ENCODE results near the gene STPG1.

STPG1 gene

GRCh38 chr1:24348196-24348595, 65.4 kb downstream of the STPG1 start:
- Histone ChIP-seq H3F3A (ENCODE audit: insufficient read depth) (no peaks in the 10 kb centered on the region), H3K79me2 (ENCODE audit: insufficient read depth, low read length) (no peaks in the 10 kb centered on the region), H3K27me3 (ENCODE audit: low read length) (no peaks in the 10 kb centered on the region), H3K36me3 (ENCODE audit: low read length) (no peaks in the 10 kb centered on the region), H3K9me2 (replicated peaks; ENCODE audit: insufficient read depth, low read length) (no peaks in the 10 kb centered on the region), H3K9ac (ENCODE audit: low read length) (no peak overlapping the region), H3K4me3 (ENCODE audit: insufficient read depth, low read length, poor library complexity, severe bottlenecking) (no peak overlapping the region), H3K9me3 (ENCODE audit: insufficient read depth, low read length) (no peaks in the 10 kb centered on the region), H3K4me2 (ENCODE audit: low read depth, low read length, poor library complexity, severe bottlenecking) (no peak overlapping the region), H2AFZ (ENCODE audit: low read depth, low read length, severe bottlenecking) (no peak overlapping the region), H3K27ac (ENCODE audit: low read depth, low read length) (no peak overlapping the region), H4K20me1 (ENCODE audit: low read depth, low read length) (no peaks in the 10 kb centered on the region)
- TF ChIP-seq EZH2phosphoT487 (conservative IDR thresholded peaks at IDR 0.05; ENCODE audit: low read length) = no peak
- no peak for TF ChIP-seq CTCF (IDR thresholded peaks at IDR 0.05; ENCODE audit: insufficient read depth, low read length, poor library complexity, severe bottlenecking)

GRCh38 chr1:24347159-24347934, 66.2 kb downstream of the STPG1 start:
- H3K36me3 ChIP-seq (ENCODE audit: low read length) = no peaks in the 10 kb centered on the region
- H2AFZ ChIP-seq (ENCODE audit: low read depth, low read length, severe bottlenecking) = no peak overlapping the region
- H3K27ac ChIP-seq (ENCODE audit: low read depth, low read length) = no peak overlapping the region
- H3K4me3 ChIP-seq (ENCODE audit: insufficient read depth, low read length, poor library complexity, severe bottlenecking) = no peak overlapping the region
- no peaks in the 10 kb centered on the region for H4K20me1 ChIP-seq (ENCODE audit: low read depth, low read length)
- H3K27me3 ChIP-seq (ENCODE audit: low read length) = no peaks in the 10 kb centered on the region
- no peaks in the 10 kb centered on the region for H3K9me3 ChIP-seq (ENCODE audit: insufficient read depth, low read length)
- no peaks in the 10 kb centered on the region for H3K9me2 ChIP-seq (replicated peaks; ENCODE audit: insufficient read depth, low read length)
- H3F3A ChIP-seq (ENCODE audit: insufficient read depth) = no peaks in the 10 kb centered on the region
- no peak overlapping the region for H3K4me2 ChIP-seq (ENCODE audit: low read depth, low read length, poor library complexity, severe bottlenecking)
- TF ChIP-seq EZH2phosphoT487 (conservative IDR thresholded peaks at IDR 0.05; ENCODE audit: low read length) (no peak), CTCF (IDR thresholded peaks at IDR 0.05; ENCODE audit: insufficient read depth, low read length, poor library complexity, severe bottlenecking) (no peak)
- no peak overlapping the region for H3K9ac ChIP-seq (ENCODE audit: low read length)
- no peaks in the 10 kb centered on the region for H3K79me2 ChIP-seq (ENCODE audit: insufficient read depth, low read length)

GRCh38 chr1:24345334-24345733, 68.2 kb downstream of the STPG1 start:
- H4K20me1 ChIP-seq (ENCODE audit: low read depth, low read length) = no peaks in the 10 kb centered on the region
- no peak overlapping the region for H3K4me2 ChIP-seq (ENCODE audit: low read depth, low read length, poor library complexity, severe bottlenecking)
- H3F3A ChIP-seq (ENCODE audit: insufficient read depth) = no peaks in the 10 kb centered on the region
- no peaks in the 10 kb centered on the region for H3K79me2 ChIP-seq (ENCODE audit: insufficient read depth, low read length)
- no peak overlapping the region for H3K27ac ChIP-seq (ENCODE audit: low read depth, low read length)
- H3K9ac ChIP-seq (ENCODE audit: low read length) = no peak overlapping the region
- H3K27me3 ChIP-seq (ENCODE audit: low read length) = no peaks in the 10 kb centered on the region
- no peaks in the 10 kb centered on the region for H3K36me3 ChIP-seq (ENCODE audit: low read length)
- no peak overlapping the region for H2AFZ ChIP-seq (ENCODE audit: low read depth, low read length, severe bottlenecking)
- no peaks in the 10 kb centered on the region for H3K9me2 ChIP-seq (replicated peaks; ENCODE audit: insufficient read depth, low read length)
- TF ChIP-seq CTCF (IDR thresholded peaks at IDR 0.05; ENCODE audit: insufficient read depth, low read length, poor library complexity, severe bottlenecking) (no peak), EZH2phosphoT487 (conservative IDR thresholded peaks at IDR 0.05; ENCODE audit: low read length) (no peak)
- no peaks in the 10 kb centered on the region for H3K9me3 ChIP-seq (ENCODE audit: insufficient read depth, low read length)
- no peak overlapping the region for H3K4me3 ChIP-seq (ENCODE audit: insufficient read depth, low read length, poor library complexity, severe bottlenecking)

All from SU-DHL-6 (cell line).